ENCODE measurements around the gene SSC5D. TPM values are rescaled to one million over a fixed set of nuclear protein-coding genes. Genes with fewer than 3 reads are reported as not detected.
A peak's percentile ranks its signal among the peaks of the same experiment; 100 is the strongest.

Gene SSC5D
- total RNA-seq, 1 experiment from 2014 or later: 3.2 TPM

DNA sequence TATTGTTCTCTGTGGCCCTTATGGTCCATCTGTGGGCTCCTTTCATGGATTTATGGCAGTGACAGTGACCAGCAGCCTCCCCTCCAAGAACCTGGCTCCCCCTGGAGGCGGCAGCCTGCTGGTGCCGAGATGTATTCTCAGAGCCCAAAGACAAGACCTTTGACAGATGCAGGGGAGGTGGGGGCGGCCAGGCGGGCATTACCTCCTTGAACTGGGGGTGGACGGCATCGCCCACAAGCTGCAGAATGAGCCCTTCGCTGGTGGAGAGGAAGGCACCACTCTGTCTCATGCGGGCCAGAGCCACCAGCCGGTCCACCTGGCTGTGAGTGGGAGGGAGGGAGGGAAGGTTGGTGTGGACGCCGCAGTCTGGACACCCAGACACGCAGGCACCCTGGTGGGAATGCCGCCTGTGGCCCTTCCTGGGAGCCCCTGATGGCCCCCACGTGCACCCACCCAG lies 33.4 kb upstream of the SSC5D start:
- H2BK20ac ChIP-seq (ENCODE audit: low read depth, low read length, poor library complexity, severe bottlenecking): no peak overlapping the region
- peaks cover 4% of the 10 kb centered on the region for H3K23me2 ChIP-seq (ENCODE audit: insufficient read length, low read depth, low read length, poor library complexity, severe bottlenecking)
- H3K9me3 ChIP-seq (ENCODE audit: control insufficient read depth, low read depth, low read length): no peaks in the 10 kb centered on the region
- H4K91ac ChIP-seq (ENCODE audit: insufficient read length, low read depth, low read length): no peak overlapping the region
- no peak overlapping the region for H3K14ac ChIP-seq (ENCODE audit: insufficient read depth, low read length)
- no peak overlapping the region for H3K4me2 ChIP-seq (ENCODE audit: insufficient read depth, insufficient read length, low read length)
- no peak overlapping the region for H3K9ac ChIP-seq (ENCODE audit: extremely low read depth, insufficient read length, low read length)
- no peak overlapping the region for H2BK120ac ChIP-seq (ENCODE audit: low read depth, low read length, poor library complexity, severe bottlenecking)
- H3T11ph ChIP-seq (ENCODE audit: low read length): no peak overlapping the region
- H3K18ac ChIP-seq (ENCODE audit: insufficient read length, low read depth, low read length): no peak overlapping the region
- no peak overlapping the region for H3K56ac ChIP-seq (ENCODE audit: insufficient read length, low read depth, low read length)
- peak; percentile 74 for TF ChIP-seq CTCF (conservative IDR thresholded peaks at IDR 0.05)
- no peak overlapping the region for H2AK5ac ChIP-seq (ENCODE audit: insufficient read length, low read length)
- H2AFZ ChIP-seq (ENCODE audit: low read length): no peak overlapping the region
- no peaks in the 10 kb centered on the region for H3K79me1 ChIP-seq (ENCODE audit: insufficient read depth, low read depth, low read length, poor library complexity, severe bottlenecking)
- H3K27ac ChIP-seq (ENCODE audit: insufficient read length, low read depth, low read length): no peak overlapping the region
- H3K27ac Mint-ChIP-seq: no peak overlapping the region
- H3K4me1 ChIP-seq (ENCODE audit: insufficient read depth, low read length): 0 out of 2 replicates have a peak, but pooled peaks cover 4% of the 10 kb centered on the region
- peak overlapping the region in 1 of 2 experiments; percentile 60; a peak in 1 of 5 replicates for H3K4me3 Mint-ChIP-seq
- H2BK15ac ChIP-seq (ENCODE audit: low read depth, low read length): no peak overlapping the region
- WGBS (ENCODE audit: extremely low coverage, insufficient read length, low lambda C conversion rate): no CpG with 5 or more reads among the region's 14 CpGs
- no peak overlapping the region for H4K5ac ChIP-seq (ENCODE audit: insufficient read length, low read depth, low read length)
- H2BK5ac ChIP-seq (ENCODE audit: insufficient read length, low read length): no peak overlapping the region
- no peaks in the 10 kb centered on the region; a peak in 1 of 5 replicates for H3K9me3 Mint-ChIP-seq
- 0 out of 2 replicates have a peak, but pooled peaks cover 3% of the 10 kb centered on the region for H3K79me2 ChIP-seq (ENCODE audit: insufficient read depth, low read length)
- no peaks in the 10 kb centered on the region for H4K20me1 ChIP-seq (ENCODE audit: control insufficient read depth, insufficient read depth, insufficient read length)
- H3K27me3 Mint-ChIP-seq (ENCODE audit: low read depth): peaks cover 27% of the 10 kb centered on the region
- no peak overlapping the region for H2BK12ac ChIP-seq (ENCODE audit: insufficient read length, low read depth, low read length)
- peaks cover 16 to 18% (median 16%) of the 10 kb centered on the region in 3 experiments; a peak in 6 of 7 replicates for H3K36me3 Mint-ChIP-seq (ENCODE audit: insufficient read depth in 1 of 3, low read depth in 3 of 3)
- H3K27me3 ChIP-seq (ENCODE audit: insufficient read depth, low read length): peaks cover 11% of the 10 kb centered on the region; the same call in 1 of the 2 replicates
- peaks cover 4 to 26% of the 10 kb centered on the region in 2 experiments for H3K4me1 Mint-ChIP-seq
- peak; percentile 73 for DNase-seq
- H3K23ac ChIP-seq (ENCODE audit: insufficient read length, low read depth, low read length): no peak overlapping the region
- H3K4ac ChIP-seq (ENCODE audit: low read depth, low read length): no peak overlapping the region
- H4K8ac ChIP-seq (replicated peaks; ENCODE audit: insufficient read length, low read depth, low read length): no peak overlapping the region

All from H9 (cell line).